CD8-positive, alpha-beta memory T cell (primary cell): ENCODE data around the gene ALKBH3. TPM values are rescaled to one million over a fixed set of nuclear protein-coding genes. Genes with fewer than 3 reads are reported as not detected.

Experiments
- CTCF ChIA-PET: fragments of 350-600 bp; sonication (Branson Sonifier 250); formaldehyde crosslinking; loops from one replicate; lab custom pipeline; 2021; ENCODE audit warnings: antibody characterized with exemption; lab: Charles Lee
- POLR2A ChIA-PET: fragments of 350-600 bp; sonication (Branson Sonifier 250); formaldehyde crosslinking; loops from one replicate; lab custom pipeline; 2021; ENCODE audit warnings: antibody characterized with exemption; lab: Charles Lee
- DNase-seq, 5 donors: peaks; one replicate each; pipeline versions ENCODE4 v3.0.0 to v3.0.0-alpha.2; 2020 to 2022; ENCODE audit warnings: mixed read lengths in 1 of 5
- H3K27ac ChIP-seq: one replicate; pipeline ENCODE4 v1.7.0; 2013; ENCODE audit warnings: low read depth, mild to moderate bottlenecking, low read length, moderate library complexity
- H3K27me3 ChIP-seq: 2 replicates; pipeline ENCODE4 v1.7.0; 2013; ENCODE audit warnings: low read length, mild to moderate bottlenecking; ENCODE audit not compliant: insufficient read depth, poor library complexity, severe bottlenecking
- H3K36me3 ChIP-seq: 2 replicates; pipeline ENCODE4 v1.7.0; 2013; ENCODE audit warnings: mild to moderate bottlenecking, low read length, moderate library complexity; ENCODE audit not compliant: insufficient read depth
- H3K4me1 ChIP-seq: 2 replicates; pipeline ENCODE4 v1.7.0; 2013; ENCODE audit warnings: mild to moderate bottlenecking, low read length, moderate library complexity; ENCODE audit not compliant: insufficient read depth
- H3K4me3 ChIP-seq: 2 replicates; pipeline ENCODE4 v1.7.0; 2013; ENCODE audit warnings: mild to moderate bottlenecking, low read length
- H3K9me3 ChIP-seq: 2 replicates; pipeline ENCODE4 v1.7.0; 2013; ENCODE audit warnings: mild to moderate bottlenecking, low read length
- H3K27ac Mint-ChIP-seq, 8 donors: one replicate each; pipeline ENCODE4 v1.8.0; 2020 to 2021; ENCODE audit warnings: mixed read lengths in 8 of 8, mild to moderate bottlenecking in 6 of 8, inconsistent platforms in 3 of 8, moderate library complexity in 3 of 8
- H3K27me3 Mint-ChIP-seq, 2 donors: one replicate each; pipeline ENCODE4 v1.8.0; 2020 to 2021; ENCODE audit warnings: mixed read lengths in 2 of 2, mild to moderate bottlenecking in 1 of 2, moderate library complexity in 1 of 2
- H3K36me3 Mint-ChIP-seq, 3 donors: one replicate each; pipeline ENCODE4 v1.8.0; 2020 to 2021; ENCODE audit warnings: mixed read lengths in 3 of 3, inconsistent platforms in 1 of 3, mild to moderate bottlenecking in 1 of 3
- H3K4me1 Mint-ChIP-seq, 3 donors: one replicate each; pipeline ENCODE4 v1.8.0; 2020 to 2021; ENCODE audit warnings: mixed read lengths in 3 of 3, inconsistent platforms in 1 of 3, mild to moderate bottlenecking in 1 of 3
- H3K4me3 Mint-ChIP-seq, 7 donors: one replicate each; pipeline ENCODE4 v1.8.0; 2020 to 2021; ENCODE audit warnings: mixed read lengths in 7 of 7, mild to moderate bottlenecking in 6 of 7, moderate library complexity in 4 of 7, inconsistent platforms in 2 of 7
- H3K9me3 Mint-ChIP-seq, 5 donors: one replicate each; pipeline ENCODE4 v1.8.0; 2020 to 2022; ENCODE audit warnings: mixed read lengths in 5 of 5, mild to moderate bottlenecking in 3 of 5, moderate library complexity in 2 of 5, inconsistent platforms in 1 of 5
- polyA plus RNA-seq: library from polyadenylated mRNA; unstranded; fragments of 300-500 nt; fragmentation: Illumina TruSeq; gene quantifications from one replicate; pipeline ENCODE4 v1.2.3, GENCODE V29; 2021
- total RNA-seq, 2 experiments: library from RNA; stranded (reverse); gene quantifications; one replicate each; pipeline ENCODE4 v1.2.3, GENCODE V29; 2021

The ALKBH3 gene
- total and polyA plus RNA-seq, 3 experiments from 2014 or later = 38.3 to 51.5 (median 51.1) TPM

DNA sequence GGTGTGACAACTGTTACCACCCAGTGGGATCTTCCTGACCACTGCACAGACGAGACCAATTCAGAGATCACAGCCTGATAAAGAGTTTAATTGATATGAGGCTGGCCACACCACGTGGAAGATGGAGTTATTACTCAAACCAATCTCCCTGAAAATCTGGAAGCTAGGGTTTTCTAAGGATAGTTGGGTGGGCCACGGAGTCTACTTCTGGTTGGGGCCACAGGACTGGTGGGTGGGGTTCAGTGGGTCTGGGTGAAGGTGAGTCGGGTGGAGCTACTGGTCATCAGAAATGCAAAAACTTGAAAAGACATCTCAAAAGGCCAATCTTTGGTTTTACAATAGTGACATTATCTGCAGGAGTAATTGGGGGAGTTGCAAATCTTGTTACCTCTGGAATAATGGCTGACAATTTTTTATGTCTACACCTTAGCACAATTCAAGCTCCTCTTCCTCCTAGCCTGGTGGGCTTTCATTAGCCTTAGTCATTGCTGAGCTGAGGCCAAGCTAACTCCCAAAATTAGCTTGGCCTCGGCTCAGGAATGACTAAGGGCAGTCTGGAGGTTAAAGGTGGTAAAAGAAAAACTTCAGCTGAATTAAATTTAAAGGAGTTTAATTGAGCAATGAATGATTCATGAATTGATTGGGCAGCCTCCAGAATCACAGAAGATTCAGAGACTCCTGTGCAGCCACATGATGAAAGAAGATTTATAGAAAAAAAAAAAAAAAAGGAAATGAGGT, 74.9 kb downstream of the ALKBH3 start:
- Histone ChIP-seq H3K9me3 (no peaks in the 10 kb centered on the region), H3K36me3 (no peaks in the 10 kb centered on the region), H3K27ac (no peak overlapping the region), H3K4me3 (no peak overlapping the region), H3K4me1 (no peaks in the 10 kb centered on the region), H3K27me3 (peaks cover under 1% of the 10 kb centered on the region)
- DNase-seq = no peak
- Mint-ChIP-seq H3K36me3 (no peaks in the 10 kb centered on the region), H3K27ac (no peak overlapping the region), H3K9me3 (peaks cover 0 to 2% (median 0%) of the 10 kb centered on the region in 5 donors), H3K4me1 (no peaks in the 10 kb centered on the region), H3K27me3 (peaks cover 19 to 53% of the 10 kb centered on the region in 2 donors), H3K4me3 (no peak overlapping the region)
- ChIA-PET POLR2A (no interaction called here), CTCF (no interaction called here)

DNA sequence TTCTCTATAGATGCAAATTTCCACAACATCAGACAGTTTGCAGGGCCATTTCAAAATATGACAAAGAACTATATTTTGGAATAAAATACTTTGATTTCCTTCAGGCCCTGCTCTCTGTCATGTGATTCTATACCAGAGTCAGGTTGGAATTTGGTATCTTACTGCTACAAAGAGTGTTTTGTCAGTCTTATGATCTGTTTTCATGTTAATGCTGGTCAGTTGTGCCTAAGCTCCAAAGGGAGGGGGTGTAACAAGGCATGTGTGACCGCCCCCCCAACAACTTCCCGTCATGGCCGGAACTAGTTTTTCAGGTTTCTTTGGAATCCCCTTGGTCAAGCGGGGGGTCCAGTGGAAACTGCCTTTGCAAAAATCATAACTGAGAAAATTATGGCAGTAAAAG, 76.9 kb downstream of the ALKBH3 start:
- no peak overlapping the region for H3K27ac Mint-ChIP-seq
- DNase-seq = no peak
- H3K4me3 ChIP-seq = no peak overlapping the region
- no peaks in the 10 kb centered on the region for H3K4me1 ChIP-seq
- ChIA-PET CTCF (no interaction called here), POLR2A (no interaction called here)
- no peaks in the 10 kb centered on the region for H3K36me3 Mint-ChIP-seq
- no peak overlapping the region for H3K4me3 Mint-ChIP-seq
- no peaks in the 10 kb centered on the region for H3K36me3 ChIP-seq
- peaks cover 0 to 5% (median 0%) of the 10 kb centered on the region in 5 donors for H3K9me3 Mint-ChIP-seq
- H3K27ac ChIP-seq = no peak overlapping the region
- no peaks in the 10 kb centered on the region for H3K27me3 ChIP-seq
- H3K4me1 Mint-ChIP-seq = no peaks in the 10 kb centered on the region
- H3K9me3 ChIP-seq = no peaks in the 10 kb centered on the region
- peaks cover 16 to 53% of the 10 kb centered on the region in 2 donors for H3K27me3 Mint-ChIP-seq

DNA sequence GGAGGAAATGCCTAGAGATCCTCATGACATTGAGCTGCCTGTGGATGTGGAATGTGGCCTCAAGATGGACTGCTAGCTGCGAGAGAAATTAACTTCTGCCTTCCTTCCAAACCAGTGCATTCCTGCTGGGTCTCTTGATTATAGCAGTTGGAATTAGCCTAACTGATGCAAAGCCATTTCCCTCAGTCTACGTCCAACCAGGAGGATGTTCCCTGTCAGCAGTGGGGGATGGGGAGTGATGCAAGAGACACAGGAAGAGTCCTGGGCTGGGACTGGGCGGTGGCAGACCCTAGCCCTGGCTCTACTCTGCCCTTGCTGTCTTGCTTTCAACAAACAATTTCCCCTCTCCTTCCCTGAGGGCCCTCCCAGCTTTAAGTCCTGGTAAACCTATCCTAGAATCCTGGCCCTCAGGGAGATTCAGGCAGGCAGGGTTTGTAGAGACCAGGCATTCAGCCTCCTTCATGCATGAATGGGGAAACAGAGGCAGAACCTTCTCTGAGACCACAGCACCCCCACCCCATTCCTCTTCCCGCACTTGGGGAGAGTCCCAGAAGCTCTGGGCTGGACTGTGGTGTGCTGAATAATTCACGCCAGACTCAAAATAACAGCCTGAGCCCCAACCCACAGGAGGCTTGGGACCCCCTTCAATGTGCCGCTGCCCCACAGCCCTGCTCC, 78.8 kb downstream of the ALKBH3 start:
- Histone ChIP-seq H3K27ac (no peak overlapping the region), H3K9me3 (no peaks in the 10 kb centered on the region), H3K36me3 (no peaks in the 10 kb centered on the region), H3K4me3 (no peak overlapping the region), H3K27me3 (no peaks in the 10 kb centered on the region), H3K4me1 (no peaks in the 10 kb centered on the region)
- ChIA-PET CTCF (no interaction called here), POLR2A (no interaction called here)
- no peaks in the 10 kb centered on the region for H3K4me1 Mint-ChIP-seq
- no peak overlapping the region for H3K27ac Mint-ChIP-seq
- H3K27me3 Mint-ChIP-seq = peaks cover 7 to 52% of the 10 kb centered on the region in 2 donors
- no peak overlapping the region for H3K4me3 Mint-ChIP-seq
- DNase-seq = no peak
- peaks cover 0 to 3% (median 0%) of the 10 kb centered on the region in 5 donors for H3K9me3 Mint-ChIP-seq
- no peaks in the 10 kb centered on the region for H3K36me3 Mint-ChIP-seq

DNA sequence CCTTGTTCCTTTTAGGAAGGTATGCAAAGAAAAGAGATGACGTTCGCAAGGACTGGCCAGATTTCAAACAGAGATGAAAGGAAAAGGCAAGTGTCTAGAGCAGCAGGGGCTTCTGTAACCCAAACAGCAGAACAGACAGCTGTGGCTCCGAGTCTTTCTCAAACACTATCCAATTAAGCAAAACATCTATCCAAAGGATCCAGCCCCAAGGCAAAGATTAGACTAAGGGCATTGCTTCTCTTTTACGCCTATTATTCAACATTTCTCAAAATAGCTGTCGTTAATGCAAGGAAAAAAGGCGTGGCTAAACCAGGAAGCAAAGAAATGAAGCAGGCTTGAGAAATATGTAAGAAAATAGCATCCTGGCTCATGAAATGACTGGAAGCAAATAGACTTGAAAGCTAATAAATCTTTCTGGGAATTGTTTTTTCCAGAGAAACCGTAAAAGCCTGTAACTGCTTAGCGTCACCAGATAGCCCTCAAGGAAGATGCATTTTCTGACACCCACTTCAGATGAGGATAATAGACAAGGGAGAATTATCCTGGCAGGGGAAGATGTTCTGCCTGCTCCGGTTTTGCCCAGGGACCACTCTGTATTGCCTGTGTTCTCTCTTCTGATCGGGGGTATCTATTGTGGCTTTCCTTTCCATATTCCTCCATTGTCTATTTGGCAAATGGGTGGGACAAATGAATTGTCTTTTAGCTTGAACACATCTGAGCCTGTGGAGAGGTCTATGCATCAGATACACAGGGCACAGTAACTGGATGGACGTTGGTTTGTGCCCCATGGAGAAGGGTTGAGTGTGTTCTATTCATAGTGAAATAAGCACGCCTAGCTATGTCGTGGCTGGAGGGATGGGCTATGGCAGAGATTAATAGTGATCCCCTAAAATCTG, 82.0 kb downstream of the ALKBH3 start:
- no peaks in the 10 kb centered on the region for H3K4me1 Mint-ChIP-seq
- H3K27me3 ChIP-seq = no peaks in the 10 kb centered on the region
- DNase-seq = no peak
- POLR2A ChIA-PET = no interaction called here
- CTCF ChIA-PET = no interaction called here
- H3K27me3 Mint-ChIP-seq = peaks cover 2 to 46% of the 10 kb centered on the region in 2 donors
- peaks cover 0 to 4% (median 0%) of the 10 kb centered on the region in 5 donors for H3K9me3 Mint-ChIP-seq
- H3K27ac ChIP-seq = no peak overlapping the region
- no peaks in the 10 kb centered on the region for H3K36me3 Mint-ChIP-seq
- H3K4me3 ChIP-seq = no peak overlapping the region
- no peak overlapping the region for H3K4me3 Mint-ChIP-seq
- no peaks in the 10 kb centered on the region for H3K4me1 ChIP-seq
- no peaks in the 10 kb centered on the region for H3K9me3 ChIP-seq
- no peaks in the 10 kb centered on the region for H3K36me3 ChIP-seq
- no peak overlapping the region for H3K27ac Mint-ChIP-seq

DNA sequence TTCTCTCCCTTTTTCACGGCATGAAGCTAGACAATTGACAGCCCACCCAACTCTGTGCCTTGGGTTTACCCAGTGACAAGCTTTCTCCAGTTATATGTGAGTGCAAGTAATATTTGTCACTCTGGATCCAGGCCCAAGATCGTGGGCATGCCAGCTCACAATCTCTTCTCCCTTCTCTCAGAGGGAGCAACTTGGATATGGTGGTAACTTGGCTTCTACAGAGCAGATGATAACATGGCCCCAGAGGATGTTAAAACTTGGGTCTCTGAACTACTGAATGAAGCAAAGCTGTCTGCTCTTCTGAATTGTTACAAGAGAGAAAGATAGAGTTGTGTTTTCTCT, 82.6 kb downstream of the ALKBH3 start:
- H3K27ac Mint-ChIP-seq = no peak overlapping the region
- H3K27me3 ChIP-seq = no peaks in the 10 kb centered on the region
- CTCF ChIA-PET = no interaction called here

DNA sequence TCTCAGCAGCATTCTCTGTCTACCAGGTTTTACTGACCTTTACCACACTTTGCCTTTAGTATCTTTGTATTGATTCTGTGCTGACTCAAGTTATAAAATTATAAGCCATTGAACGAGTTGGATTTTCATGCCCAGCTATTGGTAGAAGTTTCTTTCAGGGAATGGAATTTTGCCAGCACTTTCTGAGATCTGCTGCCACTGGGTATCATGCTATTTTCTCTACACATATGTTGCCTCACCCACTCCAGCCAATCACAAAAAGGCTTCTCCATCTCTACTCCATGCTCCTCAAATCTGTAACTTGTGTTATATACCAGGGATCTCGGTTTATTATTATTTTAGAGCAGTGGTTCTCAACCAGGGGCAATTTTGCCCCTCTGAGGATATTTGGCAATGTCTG, 87.0 kb downstream of the ALKBH3 start:
- no peak overlapping the region for H3K4me3 Mint-ChIP-seq
- Histone ChIP-seq H3K36me3 (no peaks in the 10 kb centered on the region), H3K4me3 (no peak overlapping the region), H3K4me1 (no peaks in the 10 kb centered on the region), H3K27ac (no peak overlapping the region), H3K9me3 (no peaks in the 10 kb centered on the region), H3K27me3 (no peaks in the 10 kb centered on the region)
- ChIA-PET CTCF (no interaction called here), POLR2A (no interaction called here)
- H3K4me1 Mint-ChIP-seq = no peaks in the 10 kb centered on the region
- DNase-seq = no peak
- peaks cover 0 to 4% (median 0%) of the 10 kb centered on the region in 5 donors for H3K9me3 Mint-ChIP-seq
- H3K27ac Mint-ChIP-seq = no peak overlapping the region
- no peaks in the 10 kb centered on the region for H3K36me3 Mint-ChIP-seq
- H3K27me3 Mint-ChIP-seq = peaks cover 16 to 53% of the 10 kb centered on the region in 2 donors

More for the DNA sequence above, 82.6 kb downstream of the ALKBH3 start:
- Mint-ChIP-seq H3K27me3 (peaks cover 2 to 50% of the 10 kb centered on the region in 2 donors), H3K36me3 (no peaks in the 10 kb centered on the region), H3K4me1 (no peaks in the 10 kb centered on the region), H3K9me3 (peaks cover 0 to 4% (median 0%) of the 10 kb centered on the region in 5 donors), H3K4me3 (no peak overlapping the region)
- POLR2A ChIA-PET = no interaction called here
- DNase-seq = no peak
- Histone ChIP-seq H3K4me1 (no peaks in the 10 kb centered on the region), H3K9me3 (no peaks in the 10 kb centered on the region), H3K27ac (no peak overlapping the region), H3K36me3 (no peaks in the 10 kb centered on the region), H3K4me3 (no peak overlapping the region)

DNA sequence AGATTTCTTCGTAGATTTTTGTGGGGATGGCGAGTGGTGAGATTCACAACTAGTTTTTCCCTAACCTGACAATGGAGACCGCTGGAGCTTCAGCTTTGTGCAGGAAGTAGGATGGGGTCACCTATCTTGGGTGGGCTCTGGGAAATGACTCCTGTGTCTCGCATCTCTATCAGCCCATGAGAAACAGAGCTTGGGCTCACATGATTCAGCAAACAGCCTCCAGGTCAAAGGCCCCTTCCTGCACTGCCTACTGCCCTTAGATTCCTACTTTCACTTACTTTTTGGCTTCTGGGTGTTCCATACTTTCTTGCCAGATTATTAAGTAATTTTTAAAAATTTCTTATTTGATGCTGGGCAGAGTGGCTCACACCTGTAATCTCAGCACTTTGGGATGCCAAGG, 88.1 kb downstream of the ALKBH3 start:
- no peak overlapping the region for H3K4me3 Mint-ChIP-seq
- DNase-seq = no peak
- Histone ChIP-seq H3K9me3 (no peaks in the 10 kb centered on the region), H3K27me3 (no peaks in the 10 kb centered on the region), H3K36me3 (no peaks in the 10 kb centered on the region), H3K4me1 (no peaks in the 10 kb centered on the region), H3K27ac (no peak overlapping the region), H3K4me3 (no peak overlapping the region)
- no peaks in the 10 kb centered on the region for H3K4me1 Mint-ChIP-seq
- H3K27ac Mint-ChIP-seq = no peak overlapping the region
- peaks cover 16 to 44% of the 10 kb centered on the region in 2 donors for H3K27me3 Mint-ChIP-seq
- H3K36me3 Mint-ChIP-seq = no peaks in the 10 kb centered on the region
- peaks cover 0 to 4% (median 0%) of the 10 kb centered on the region in 5 donors for H3K9me3 Mint-ChIP-seq
- ChIA-PET POLR2A (no interaction called here), CTCF (no interaction called here)

DNA sequence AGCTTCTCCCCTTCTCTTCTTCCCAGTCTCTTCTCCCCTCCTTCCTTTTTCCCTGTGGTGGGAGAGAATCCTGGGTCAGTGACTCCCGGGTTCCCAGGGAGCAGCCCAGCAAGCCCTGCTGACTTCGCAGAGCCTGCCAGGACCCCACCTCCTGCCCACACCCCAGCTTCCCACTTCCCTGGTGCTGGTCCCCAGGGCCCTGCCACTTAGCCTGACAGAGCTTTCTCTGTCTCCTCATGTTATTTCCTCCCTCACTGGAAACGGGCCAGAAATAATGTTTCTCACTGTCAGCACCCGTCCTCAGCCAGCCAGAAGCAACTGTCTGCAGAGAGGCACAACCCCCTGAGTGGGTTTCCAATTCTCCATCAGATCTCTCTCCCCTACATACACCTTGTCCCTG, 88.9 kb downstream of the ALKBH3 start:
- Mint-ChIP-seq H3K36me3 (peaks cover 0 to under 1% (median 0%) of the 10 kb centered on the region in 3 donors), H3K27ac (no peak overlapping the region), H3K9me3 (peaks cover 3 to 5% (median 4%) of the 10 kb centered on the region in 5 donors), H3K4me1 (no peaks in the 10 kb centered on the region), H3K27me3 (peaks cover 21 to 41% of the 10 kb centered on the region in 2 donors), H3K4me3 (no peak overlapping the region)
- no peaks in the 10 kb centered on the region for H3K4me1 ChIP-seq
- no peaks in the 10 kb centered on the region for H3K27me3 ChIP-seq
- H3K27ac ChIP-seq = no peak overlapping the region
- peaks cover 3% of the 10 kb centered on the region for H3K9me3 ChIP-seq
- no peaks in the 10 kb centered on the region for H3K36me3 ChIP-seq
- ChIA-PET CTCF (no interaction called here), POLR2A (no interaction called here)
- DNase-seq = no peak
- H3K4me3 ChIP-seq = no peak overlapping the region
